ENCODE data around the gene CSTF1.

CSTF1 gene

GRCh38 chr20:56445130-56445529 is 52.7 kb downstream of the CSTF1 start:
- TF ChIP-seq EZH2phosphoT487 (conservative IDR thresholded peaks at IDR 0.05; ENCODE audit: low read length) (no peak), CTCF (IDR thresholded peaks at IDR 0.05; ENCODE audit: insufficient read depth, low read length, poor library complexity, severe bottlenecking) (no peak)

GRCh38 chr20:56445540-56445939 is 53.1 kb downstream of the CSTF1 start:
- no peak overlapping the region for H3K4me2 ChIP-seq (ENCODE audit: low read depth, low read length, poor library complexity, severe bottlenecking)
- H3K36me3 ChIP-seq (ENCODE audit: low read length), result no peaks in the 10 kb centered on the region
- no peaks in the 10 kb centered on the region for H4K20me1 ChIP-seq (ENCODE audit: low read depth, low read length)
- H3K9me3 ChIP-seq (ENCODE audit: insufficient read depth, low read length), result no peaks in the 10 kb centered on the region
- H3K27me3 ChIP-seq (ENCODE audit: low read length), result no peaks in the 10 kb centered on the region
- H3K9ac ChIP-seq (ENCODE audit: low read length), result no peak overlapping the region
- H2AFZ ChIP-seq (ENCODE audit: low read depth, low read length, severe bottlenecking), result no peak overlapping the region
- H3K9me2 ChIP-seq (replicated peaks; ENCODE audit: insufficient read depth, low read length), result no peaks in the 10 kb centered on the region
- no peak overlapping the region for H3K27ac ChIP-seq (ENCODE audit: low read depth, low read length)
- no peak for TF ChIP-seq EZH2phosphoT487 (conservative IDR thresholded peaks at IDR 0.05; ENCODE audit: low read length)
- TF ChIP-seq CTCF (IDR thresholded peaks at IDR 0.05; ENCODE audit: insufficient read depth, low read length, poor library complexity, severe bottlenecking), result no peak
- H3K4me3 ChIP-seq (ENCODE audit: insufficient read depth, low read length, poor library complexity, severe bottlenecking), result no peak overlapping the region
- no peaks in the 10 kb centered on the region for H3F3A ChIP-seq (ENCODE audit: insufficient read depth)
- no peaks in the 10 kb centered on the region for H3K79me2 ChIP-seq (ENCODE audit: insufficient read depth, low read length)

More at GRCh38 chr20:56445130-56445529, 52.7 kb downstream of the CSTF1 start:
- no peaks in the 10 kb centered on the region for H3K27me3 ChIP-seq (ENCODE audit: low read length)
- H3K4me3 ChIP-seq (ENCODE audit: insufficient read depth, low read length, poor library complexity, severe bottlenecking), result no peak overlapping the region
- H3K9ac ChIP-seq (ENCODE audit: low read length), result no peak overlapping the region
- H3K36me3 ChIP-seq (ENCODE audit: low read length), result no peaks in the 10 kb centered on the region
- H4K20me1 ChIP-seq (ENCODE audit: low read depth, low read length), result no peaks in the 10 kb centered on the region
- no peaks in the 10 kb centered on the region for H3K9me3 ChIP-seq (ENCODE audit: insufficient read depth, low read length)
- no peak overlapping the region for H3K27ac ChIP-seq (ENCODE audit: low read depth, low read length)
- no peaks in the 10 kb centered on the region for H3K79me2 ChIP-seq (ENCODE audit: insufficient read depth, low read length)
- no peak overlapping the region for H3K4me2 ChIP-seq (ENCODE audit: low read depth, low read length, poor library complexity, severe bottlenecking)
- no peaks in the 10 kb centered on the region for H3F3A ChIP-seq (ENCODE audit: insufficient read depth)
- no peak overlapping the region for H2AFZ ChIP-seq (ENCODE audit: low read depth, low read length, severe bottlenecking)
- H3K9me2 ChIP-seq (replicated peaks; ENCODE audit: insufficient read depth, low read length), result no peaks in the 10 kb centered on the region

GRCh38 chr20:56447227-56447626 is 54.8 kb downstream of the CSTF1 start:
- Histone ChIP-seq H3F3A (ENCODE audit: insufficient read depth) (no peaks in the 10 kb centered on the region), H3K79me2 (ENCODE audit: insufficient read depth, low read length) (no peaks in the 10 kb centered on the region), H3K9me2 (replicated peaks; ENCODE audit: insufficient read depth, low read length) (no peaks in the 10 kb centered on the region), H3K9ac (ENCODE audit: low read length) (no peak overlapping the region), H3K9me3 (ENCODE audit: insufficient read depth, low read length) (no peaks in the 10 kb centered on the region), H3K36me3 (ENCODE audit: low read length) (no peaks in the 10 kb centered on the region), H2AFZ (ENCODE audit: low read depth, low read length, severe bottlenecking) (no peak overlapping the region), H4K20me1 (ENCODE audit: low read depth, low read length) (no peaks in the 10 kb centered on the region), H3K4me2 (ENCODE audit: low read depth, low read length, poor library complexity, severe bottlenecking) (no peak overlapping the region), H3K4me3 (ENCODE audit: insufficient read depth, low read length, poor library complexity, severe bottlenecking) (no peak overlapping the region), H3K27ac (ENCODE audit: low read depth, low read length) (no peak overlapping the region), H3K27me3 (ENCODE audit: low read length) (no peaks in the 10 kb centered on the region)
- TF ChIP-seq EZH2phosphoT487 (conservative IDR thresholded peaks at IDR 0.05; ENCODE audit: low read length) (no peak), CTCF (IDR thresholded peaks at IDR 0.05; ENCODE audit: insufficient read depth, low read length, poor library complexity, severe bottlenecking) (no peak)

Data from SU-DHL-6 (cell line).